Measurements from ENCODE around the gene TPSD1. TPM values are rescaled to one million over a fixed set of nuclear protein-coding genes. Genes with fewer than 3 reads are reported as not detected.

The TPSD1 gene
- total RNA-seq, 1 experiment from 2014 or later = not detected

GRCh38 chr16:1277617-1278282 is 21.9 kb downstream of the TPSD1 start:
- peaks cover 53% of the 10 kb centered on the region for H3K27me3 ChIP-seq (ENCODE audit: insufficient read depth, low read depth)
- no TSS peak for BruUV-seq (replicated peaks)
- H3F3A ChIP-seq (ENCODE audit: insufficient read depth, low read depth) = no peaks in the 10 kb centered on the region; the same call in 1 of the 2 replicates

GRCh38 chr16:1278477-1278876 is 22.6 kb downstream of the TPSD1 start:
- Histone ChIP-seq H3K9me3 (ENCODE audit: insufficient read depth, low read depth) (no peaks in the 10 kb centered on the region), H4K20me1 (ENCODE audit: insufficient read depth) (no peaks in the 10 kb centered on the region), H3K4me3 (no peak overlapping the region), H3K79me2 (ENCODE audit: low read depth) (no peaks in the 10 kb centered on the region), H2AFZ (no peak overlapping the region), H3K27ac (no peak overlapping the region), H3K4me1 (replicated peaks; ENCODE audit: insufficient read depth) (no peaks in the 10 kb centered on the region), H3K36me3 (ENCODE audit: low read depth) (no peaks in the 10 kb centered on the region), H3K27me3 (ENCODE audit: insufficient read depth, low read depth) (peaks cover 50% of the 10 kb centered on the region), H3F3A (ENCODE audit: insufficient read depth, low read depth) (no peaks in the 10 kb centered on the region; the same call in 1 of the 2 replicates), H3K9me2 (ENCODE audit: insufficient read depth) (no peaks in the 10 kb centered on the region), H3K4me2 (no peak overlapping the region)
- TF ChIP-seq EZH2 (IDR thresholded peaks at IDR 0.05; ENCODE audit: low read depth) = no peak
- TF ChIP-seq, protein P1, sequence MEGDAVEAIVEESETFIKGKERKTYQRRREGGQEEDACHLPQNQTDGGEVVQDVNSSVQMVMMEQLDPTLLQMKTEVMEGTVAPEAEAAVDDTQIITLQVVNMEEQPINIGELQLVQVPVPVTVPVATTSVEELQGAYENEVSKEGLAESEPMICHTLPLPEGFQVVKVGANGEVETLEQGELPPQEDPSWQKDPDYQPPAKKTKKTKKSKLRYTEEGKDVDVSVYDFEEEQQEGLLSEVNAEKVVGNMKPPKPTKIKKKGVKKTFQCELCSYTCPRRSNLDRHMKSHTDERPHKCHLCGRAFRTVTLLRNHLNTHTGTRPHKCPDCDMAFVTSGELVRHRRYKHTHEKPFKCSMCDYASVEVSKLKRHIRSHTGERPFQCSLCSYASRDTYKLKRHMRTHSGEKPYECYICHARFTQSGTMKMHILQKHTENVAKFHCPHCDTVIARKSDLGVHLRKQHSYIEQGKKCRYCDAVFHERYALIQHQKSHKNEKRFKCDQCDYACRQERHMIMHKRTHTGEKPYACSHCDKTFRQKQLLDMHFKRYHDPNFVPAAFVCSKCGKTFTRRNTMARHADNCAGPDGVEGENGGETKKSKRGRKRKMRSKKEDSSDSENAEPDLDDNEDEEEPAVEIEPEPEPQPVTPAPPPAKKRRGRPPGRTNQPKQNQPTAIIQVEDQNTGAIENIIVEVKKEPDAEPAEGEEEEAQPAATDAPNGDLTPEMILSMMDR (conservative IDR thresholded peaks at IDR 0.05) = no peak
- ChIA-PET POLR2A (ENCODE audit: unreplicated experiment) (no interaction called here), CTCF (no interaction called here)
- intact Hi-C loops (cut with micrococcal nuclease; ENCODE audit: unreplicated experiment) = no loop called here
- BruUV-seq (replicated peaks) = no TSS peak
- no peak for DNase-seq

More at GRCh38 chr16:1277617-1278282, 21.9 kb downstream of the TPSD1 start:
- Histone ChIP-seq H3K36me3 (ENCODE audit: low read depth) (no peaks in the 10 kb centered on the region), H3K4me2 (no peak overlapping the region), H3K27ac (no peak overlapping the region), H3K9me2 (ENCODE audit: insufficient read depth) (no peaks in the 10 kb centered on the region), H3K9me3 (ENCODE audit: insufficient read depth, low read depth) (no peaks in the 10 kb centered on the region), H3K4me3 (no peak overlapping the region), H3K4me1 (replicated peaks; ENCODE audit: insufficient read depth) (no peaks in the 10 kb centered on the region), H3K79me2 (ENCODE audit: low read depth) (no peaks in the 10 kb centered on the region), H2AFZ (no peak overlapping the region), H4K20me1 (ENCODE audit: insufficient read depth) (no peaks in the 10 kb centered on the region)
- CTCF ChIA-PET = no interaction called here
- POLR2A ChIA-PET (ENCODE audit: unreplicated experiment) = no interaction called here
- TF ChIP-seq, protein P1 (conservative IDR thresholded peaks at IDR 0.05) = no peak
- TF ChIP-seq EZH2 (IDR thresholded peaks at IDR 0.05; ENCODE audit: low read depth) = no peak
- intact Hi-C loops (cut with micrococcal nuclease; ENCODE audit: unreplicated experiment) = no loop called here
- DNase-seq = no peak

- Histone ChIP-seq H3K27ac (no peak overlapping the region), H3K27me3 (ENCODE audit: insufficient read depth, low read depth) (peaks cover 54% of the 10 kb centered on the region), H2AFZ (no peak overlapping the region), H3K4me3 (no peak overlapping the region), H3K9me2 (ENCODE audit: insufficient read depth) (no peaks in the 10 kb centered on the region), H3K36me3 (ENCODE audit: low read depth) (no peaks in the 10 kb centered on the region), H4K20me1 (ENCODE audit: insufficient read depth) (no peaks in the 10 kb centered on the region), H3K4me1 (replicated peaks; ENCODE audit: insufficient read depth) (no peaks in the 10 kb centered on the region), H3K79me2 (ENCODE audit: low read depth) (no peaks in the 10 kb centered on the region), H3F3A (ENCODE audit: insufficient read depth, low read depth) (no peaks in the 10 kb centered on the region; the same call in 1 of the 2 replicates), H3K4me2 (no peak overlapping the region), H3K9me3 (ENCODE audit: insufficient read depth, low read depth) (no peaks in the 10 kb centered on the region)
- TF ChIP-seq, protein P1 (conservative IDR thresholded peaks at IDR 0.05) = no peak
- no peak for TF ChIP-seq EZH2 (IDR thresholded peaks at IDR 0.05; ENCODE audit: low read depth)
- intact Hi-C loops (cut with micrococcal nuclease; ENCODE audit: unreplicated experiment) = no loop called here
- no TSS peak for BruUV-seq (replicated peaks)
- ChIA-PET CTCF (no interaction called here), POLR2A (ENCODE audit: unreplicated experiment) (interaction anchor here (0.5 to 0.6 kb wide), 2 partner anchors 52 to 566 kb away, joined by 3 read pairs; no protein-coding TSS in a partner anchor)
- DNase-seq = no peak
Measured at GRCh38 chr16:1279081-1279944, 23.4 kb downstream of the TPSD1 start.
